ENCODE results near the gene FTSJ1. TPM values are rescaled to one million over a fixed set of nuclear protein-coding genes. Genes with fewer than 3 reads are reported as not detected.

FTSJ1 gene
- total and polyA plus RNA-seq, 2 of the 4 experiments (the other 2 are of a cell fraction): 50.8 to 59.9 TPM

- Histone ChIP-seq H3K4me1 (ENCODE audit: control insufficient read depth, insufficient read depth, low read length) (peaks cover 5% of the 10 kb centered on the region), H3K4me3 (ENCODE audit: insufficient read depth, low read depth, low read length) (no peak overlapping the region), H4K8ac (ENCODE audit: low read depth in 2 of 2, low read length in 2 of 2) (peak overlapping the region in 1 of 2 experiments; percentile 54; a peak in 1 of 4 replicates), H3K79me1 (ENCODE audit: low read depth in 1 of 2, low read length in 2 of 2) (no peaks in the 10 kb centered on the region), H2BK120ac (ENCODE audit: low read depth, low read length) (peak overlapping the region; percentile 4; the same call in 1 of the 2 replicates), H2AK9ac (replicated peaks; ENCODE audit: low read depth, low read length, poor library complexity) (peak overlapping the region; percentile 44), H3K4ac (ENCODE audit: low read depth, low read length) (peak overlapping the region; percentile 58), H3K27me3 (ENCODE audit: control insufficient read depth, insufficient read depth, low read length) (no peaks in the 10 kb centered on the region), H2AFZ (replicated peaks; ENCODE audit: low read length, poor library complexity) (no peak overlapping the region), H3K36me3 (ENCODE audit: control insufficient read depth, insufficient read depth, low read length) (peaks cover 5% of the 10 kb centered on the region; the same call in 1 of the 2 replicates), H3K14ac (replicated peaks; ENCODE audit: low read depth, low read length) (no peak overlapping the region), H3K9me3 (ENCODE audit: control insufficient read depth, insufficient read depth, low read length) (no peaks in the 10 kb centered on the region; the same call in 1 of the 2 replicates), H2AK5ac (ENCODE audit: low read depth, low read length) (0 out of 2 replicates have a peak overlapping the region, but pooled peaks have one; percentile 63), H3K4me2 (ENCODE audit: low read depth, low read length) (no peak overlapping the region), H3K23ac (ENCODE audit: low read depth, low read length) (no peak overlapping the region), H3K9me1 (ENCODE audit: insufficient read depth, low read length) (peaks cover 11% of the 10 kb centered on the region), H3K9ac (ENCODE audit: low read depth, low read length) (no peak overlapping the region), H3K18ac (ENCODE audit: low read depth, low read length) (no peak overlapping the region), H2BK5ac (ENCODE audit: low read depth, low read length, poor library complexity, severe bottlenecking) (no peak overlapping the region), H4K91ac (ENCODE audit: insufficient read depth, low read depth, low read length) (peak overlapping the region; percentile 32; the same call in 1 of the 2 replicates), H3K56ac (ENCODE audit: extremely low read depth, insufficient read depth, low read length) (no peak overlapping the region), H2BK15ac (ENCODE audit: low read depth, low read length) (0 out of 3 replicates have a peak overlapping the region, but pooled peaks have one; percentile 7), H4K5ac (ENCODE audit: low read depth, low read length) (no peak overlapping the region), H4K20me1 (ENCODE audit: insufficient read depth, low read length) (no peaks in the 10 kb centered on the region), H3K27ac (ENCODE audit: insufficient read depth, low read length) (no peak overlapping the region), H2BK20ac (ENCODE audit: low read depth, low read length) (peak overlapping the region; percentile 0; the same call in 1 of the 2 replicates)
- intact Hi-C loops (cut with micrococcal nuclease): no loop called here
- POLR2A ChIA-PET (ENCODE audit: unreplicated experiment): no interaction called here
- TF ChIP-seq CTCF (conservative IDR thresholded peaks at IDR 0.05; ENCODE audit: low read depth, low read length): no peak
- no peak for TF ChIP-seq POLR2A (IDR thresholded peaks at IDR 0.05; ENCODE audit: low read depth, low read length)
- TF ChIP-seq MXI1 (IDR thresholded peaks at IDR 0.05; ENCODE audit: borderline replicate concordance, low read depth, low read length): no peak
- no peak for TF ChIP-seq FOS (IDR thresholded peaks at IDR 0.05; ENCODE audit: low read depth, low read length)
- TF ChIP-seq CHD1 (IDR thresholded peaks at IDR 0.05; ENCODE audit: low read depth, low read length): no peak
- TF ChIP-seq SMC3 (IDR thresholded peaks at IDR 0.05; ENCODE audit: low read depth, low read length): no peak
- no peak for TF ChIP-seq USF2 (IDR thresholded peaks at IDR 0.05; ENCODE audit: low read depth, low read length)
- TF ChIP-seq ELK1 (IDR thresholded peaks at IDR 0.05; ENCODE audit: borderline replicate concordance, low read depth, low read length): no peak
- no peak for TF ChIP-seq RAD21 (IDR thresholded peaks at IDR 0.05; ENCODE audit: low read length)
- TF ChIP-seq BHLHE40 (IDR thresholded peaks at IDR 0.05; ENCODE audit: low read depth, low read length): no peak
- TF ChIP-seq MAZ (IDR thresholded peaks at IDR 0.05; ENCODE audit: borderline replicate concordance, low read depth, low read length): no peak
- no peak for TF ChIP-seq MAFK (IDR thresholded peaks at IDR 0.05; ENCODE audit: low read depth, low read length)
- TF ChIP-seq CEBPB (IDR thresholded peaks at IDR 0.05; ENCODE audit: low read depth, low read length): no peak
- TF ChIP-seq RFX5 (IDR thresholded peaks at IDR 0.05; ENCODE audit: low read depth, low read length): no peak
- no peak for TF ChIP-seq RCOR1 (IDR thresholded peaks at IDR 0.05; ENCODE audit: insufficient replicate concordance, low read length)
- no peak for TF ChIP-seq NFE2L2 (IDR thresholded peaks at IDR 0.05; ENCODE audit: low read depth, low read length)
- WGBS, 2 experiments (ENCODE audit: extremely low coverage in 2 of 2, insufficient read length in 1 of 2): 84% methylated on average over 3 of the region's 3 CpGs; no CpG with 5 or more reads in 1 of the 2 experiments
- dilution Hi-C loops (cut with HindIII; ENCODE audit: low sequenced_read_pairs, unreplicated experiment): no loop called here
- CTCF ChIA-PET: no interaction called here
- no peak for DNase-seq
- no peak for ATAC-seq (ENCODE audit: low read depth)
- no TSS peak for BruUV-seq (replicated peaks)
- in situ Hi-C loops (cut with MboI; ENCODE audit: low sequenced_read_pairs): no loop called here
Measured at GRCh38 chrX:48488034-48488433, 12.0 kb downstream of the FTSJ1 start.
